ENCODE results near the gene KIAA1958. TPM values are rescaled to one million over a fixed set of nuclear protein-coding genes. Genes with fewer than 3 reads are reported as not detected.

The KIAA1958 gene
- total RNA-seq, 1 experiment from 2014 or later, result 18.5 TPM

DNA sequence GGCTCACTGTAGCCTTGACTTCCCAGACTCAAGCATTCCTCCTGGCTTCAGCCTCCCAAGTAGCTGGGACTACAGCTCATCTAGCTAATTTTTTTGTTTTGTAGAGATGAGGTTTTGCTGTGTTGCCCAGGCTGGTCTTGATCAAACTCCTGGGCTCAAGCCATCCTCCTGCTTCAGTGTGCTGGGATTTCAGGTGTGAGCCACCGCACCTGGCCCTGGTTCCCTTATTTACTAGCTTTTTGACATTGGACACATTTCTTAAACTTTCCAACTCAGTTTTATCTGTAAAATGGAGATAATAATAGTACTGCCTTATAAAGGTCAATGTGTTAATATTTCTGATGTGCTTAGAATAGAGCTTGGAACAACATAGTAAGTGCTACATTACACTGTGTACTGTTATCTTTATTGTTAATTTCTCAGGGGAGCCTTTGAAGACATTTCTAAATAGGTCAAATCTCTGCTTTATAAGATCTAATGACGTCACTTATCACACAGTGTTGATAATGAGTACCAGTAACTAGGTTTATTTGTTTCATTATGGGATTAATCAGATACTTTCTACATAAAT is 66.7 kb downstream of the KIAA1958 start:
- TF ChIP-seq SIN3A (IDR thresholded peaks at IDR 0.05; ENCODE audit: low read depth) (no peak), JUND (IDR thresholded peaks at IDR 0.05) (no peak), EZH2phosphoT487 (IDR thresholded peaks at IDR 0.05; ENCODE audit: borderline replicate concordance) (no peak), ELF1 (IDR thresholded peaks at IDR 0.05; ENCODE audit: borderline replicate concordance, low read depth) (no peak), CEBPB (IDR thresholded peaks at IDR 0.05; ENCODE audit: low read depth) (no peak), TCF7L2 (IDR thresholded peaks at IDR 0.05; ENCODE audit: borderline replicate concordance, extremely low read depth, insufficient read depth, insufficient read length) (no peak), POLR2A (IDR thresholded peaks at IDR 0.05; ENCODE audit: borderline replicate concordance, extremely low read depth, insufficient read depth, insufficient read length) (no peak), EGR1 (IDR thresholded peaks at IDR 0.05; ENCODE audit: low read depth) (no peak), YY1 (IDR thresholded peaks at IDR 0.05; ENCODE audit: extremely low read depth, insufficient replicate concordance, low read depth, low read length) (no peak), ZNF274 (IDR thresholded peaks at IDR 0.05; ENCODE audit: low read depth, low read length) (no peak), POLR2AphosphoS5 (IDR thresholded peaks at IDR 0.05; ENCODE audit: low read depth, low read length) (no peak)
- TF ChIP-seq, protein P1, sequence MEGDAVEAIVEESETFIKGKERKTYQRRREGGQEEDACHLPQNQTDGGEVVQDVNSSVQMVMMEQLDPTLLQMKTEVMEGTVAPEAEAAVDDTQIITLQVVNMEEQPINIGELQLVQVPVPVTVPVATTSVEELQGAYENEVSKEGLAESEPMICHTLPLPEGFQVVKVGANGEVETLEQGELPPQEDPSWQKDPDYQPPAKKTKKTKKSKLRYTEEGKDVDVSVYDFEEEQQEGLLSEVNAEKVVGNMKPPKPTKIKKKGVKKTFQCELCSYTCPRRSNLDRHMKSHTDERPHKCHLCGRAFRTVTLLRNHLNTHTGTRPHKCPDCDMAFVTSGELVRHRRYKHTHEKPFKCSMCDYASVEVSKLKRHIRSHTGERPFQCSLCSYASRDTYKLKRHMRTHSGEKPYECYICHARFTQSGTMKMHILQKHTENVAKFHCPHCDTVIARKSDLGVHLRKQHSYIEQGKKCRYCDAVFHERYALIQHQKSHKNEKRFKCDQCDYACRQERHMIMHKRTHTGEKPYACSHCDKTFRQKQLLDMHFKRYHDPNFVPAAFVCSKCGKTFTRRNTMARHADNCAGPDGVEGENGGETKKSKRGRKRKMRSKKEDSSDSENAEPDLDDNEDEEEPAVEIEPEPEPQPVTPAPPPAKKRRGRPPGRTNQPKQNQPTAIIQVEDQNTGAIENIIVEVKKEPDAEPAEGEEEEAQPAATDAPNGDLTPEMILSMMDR (IDR thresholded peaks at IDR 0.05 in 2 of 3, conservative IDR thresholded peaks at IDR 0.05 in 1 of 3; ENCODE audit: borderline replicate concordance in 1 of 3, insufficient read depth in 1 of 3, low read depth in 2 of 3, low read length in 2 of 3), result no peak
- TF ChIP-seq, protein P2, sequence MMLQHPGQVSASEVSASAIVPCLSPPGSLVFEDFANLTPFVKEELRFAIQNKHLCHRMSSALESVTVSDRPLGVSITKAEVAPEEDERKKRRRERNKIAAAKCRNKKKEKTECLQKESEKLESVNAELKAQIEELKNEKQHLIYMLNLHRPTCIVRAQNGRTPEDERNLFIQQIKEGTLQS (IDR thresholded peaks at IDR 0.05), result no peak
- TF ChIP-seq, protein P3, sequence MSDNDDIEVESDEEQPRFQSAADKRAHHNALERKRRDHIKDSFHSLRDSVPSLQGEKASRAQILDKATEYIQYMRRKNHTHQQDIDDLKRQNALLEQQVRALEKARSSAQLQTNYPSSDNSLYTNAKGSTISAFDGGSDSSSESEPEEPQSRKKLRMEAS (IDR thresholded peaks at IDR 0.05), result no peak
- TF ChIP-seq, protein P4, sequence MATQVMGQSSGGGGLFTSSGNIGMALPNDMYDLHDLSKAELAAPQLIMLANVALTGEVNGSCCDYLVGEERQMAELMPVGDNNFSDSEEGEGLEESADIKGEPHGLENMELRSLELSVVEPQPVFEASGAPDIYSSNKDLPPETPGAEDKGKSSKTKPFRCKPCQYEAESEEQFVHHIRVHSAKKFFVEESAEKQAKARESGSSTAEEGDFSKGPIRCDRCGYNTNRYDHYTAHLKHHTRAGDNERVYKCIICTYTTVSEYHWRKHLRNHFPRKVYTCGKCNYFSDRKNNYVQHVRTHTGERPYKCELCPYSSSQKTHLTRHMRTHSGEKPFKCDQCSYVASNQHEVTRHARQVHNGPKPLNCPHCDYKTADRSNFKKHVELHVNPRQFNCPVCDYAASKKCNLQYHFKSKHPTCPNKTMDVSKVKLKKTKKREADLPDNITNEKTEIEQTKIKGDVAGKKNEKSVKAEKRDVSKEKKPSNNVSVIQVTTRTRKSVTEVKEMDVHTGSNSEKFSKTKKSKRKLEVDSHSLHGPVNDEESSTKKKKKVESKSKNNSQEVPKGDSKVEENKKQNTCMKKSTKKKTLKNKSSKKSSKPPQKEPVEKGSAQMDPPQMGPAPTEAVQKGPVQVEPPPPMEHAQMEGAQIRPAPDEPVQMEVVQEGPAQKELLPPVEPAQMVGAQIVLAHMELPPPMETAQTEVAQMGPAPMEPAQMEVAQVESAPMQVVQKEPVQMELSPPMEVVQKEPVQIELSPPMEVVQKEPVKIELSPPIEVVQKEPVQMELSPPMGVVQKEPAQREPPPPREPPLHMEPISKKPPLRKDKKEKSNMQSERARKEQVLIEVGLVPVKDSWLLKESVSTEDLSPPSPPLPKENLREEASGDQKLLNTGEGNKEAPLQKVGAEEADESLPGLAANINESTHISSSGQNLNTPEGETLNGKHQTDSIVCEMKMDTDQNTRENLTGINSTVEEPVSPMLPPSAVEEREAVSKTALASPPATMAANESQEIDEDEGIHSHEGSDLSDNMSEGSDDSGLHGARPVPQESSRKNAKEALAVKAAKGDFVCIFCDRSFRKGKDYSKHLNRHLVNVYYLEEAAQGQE (IDR thresholded peaks at IDR 0.05; ENCODE audit: low read depth), result no peak
- H3K4me2 ChIP-seq (ENCODE audit: low read length), result no peak overlapping the region
- no peak overlapping the region for H3K4me3 ChIP-seq (replicated peaks in 1 of 2; ENCODE audit: low read depth in 1 of 2, low read length in 2 of 2)
- no peak for DNase-seq (ENCODE audit: low read depth, low spot score)
- POLR2A ChIA-PET, result no interaction called here
- no peaks in the 10 kb centered on the region for H3K27me3 ChIP-seq (ENCODE audit: insufficient read depth, low read length)
- BruUV-seq (replicated peaks), result no TSS peak
- H3K27ac ChIP-seq (ENCODE audit: low read depth, low read length), result no peak overlapping the region
- no peaks in the 10 kb centered on the region for H3K36me3 ChIP-seq (ENCODE audit: control insufficient read depth in 1 of 2, insufficient read depth in 2 of 2, low read length in 2 of 2)
- H3K9ac ChIP-seq (ENCODE audit: low read length), result no peak overlapping the region
- H4K20me1 ChIP-seq (ENCODE audit: insufficient read depth), result no peaks in the 10 kb centered on the region
- RAD21 ChIA-PET (ENCODE audit: low non-redundant PET in 1 of 2, low total read pairs in 2 of 2, uncharacterized antibody in 2 of 2, unreplicated experiment in 2 of 2), result no interaction called here
- CTCF ChIA-PET, result no interaction called here
- ATAC-seq, result no peak
- peaks cover 7 to 16% of the 10 kb centered on the region in 2 experiments; a peak in 2 of 4 replicates for H3K4me1 ChIP-seq (ENCODE audit: control insufficient read depth in 1 of 2, insufficient read depth in 2 of 2, low read length in 2 of 2)
- no peaks in the 10 kb centered on the region for H3K9me3 ChIP-seq (ENCODE audit: control insufficient read depth in 1 of 2, insufficient read depth in 1 of 2, low read depth in 1 of 2, low read length in 2 of 2)
- intact Hi-C loops (cut with micrococcal nuclease), result no loop called here
- no peaks in the 10 kb centered on the region for H3K9me2 ChIP-seq (ENCODE audit: insufficient read depth)
- no peaks in the 10 kb centered on the region; the same call in 1 of the 2 replicates for H3K79me2 ChIP-seq (ENCODE audit: insufficient read depth, low read length)
- H2AFZ ChIP-seq (ENCODE audit: low read depth, low read length, poor library complexity, severe bottlenecking), result no peak overlapping the region

All from HCT116 (cell line).